IgD-negative memory B cell (primary cell): ENCODE data around the gene C14orf93. TPM values are rescaled to one million over a fixed set of nuclear protein-coding genes. Genes with fewer than 3 reads are reported as not detected.
A peak's percentile ranks its signal among the peaks of the same experiment; 100 is the strongest.

Experiments used
- H3K27ac Mint-ChIP-seq, 3 donors: one replicate each; pipeline ENCODE4 v1.8.0; 2020 to 2022; ENCODE audit warnings: mild to moderate bottlenecking in 3 of 3, mixed read lengths in 3 of 3, moderate library complexity in 1 of 3
- H3K27me3 Mint-ChIP-seq: one replicate; pipeline ENCODE4 v1.8.0; 2021; ENCODE audit warnings: mixed read lengths
- H3K36me3 Mint-ChIP-seq: one replicate; pipeline ENCODE4 v1.8.0; 2020; ENCODE audit warnings: mild to moderate bottlenecking, mixed read lengths
- H3K4me1 Mint-ChIP-seq, 3 donors: one replicate each; pipeline ENCODE4 v1.8.0; 2020 to 2022; ENCODE audit warnings: mixed read lengths in 3 of 3, mild to moderate bottlenecking in 1 of 3
- H3K4me3 Mint-ChIP-seq, 4 donors: one replicate each; pipeline ENCODE4 v1.8.0; 2020 to 2022; ENCODE audit warnings: mild to moderate bottlenecking in 4 of 4, mixed read lengths in 4 of 4, moderate library complexity in 3 of 4
- H3K9me3 Mint-ChIP-seq, 3 donors: one replicate each; pipeline ENCODE4 v1.8.0; 2020 to 2021; ENCODE audit warnings: mixed read lengths in 3 of 3, mild to moderate bottlenecking in 1 of 3
- polyA plus RNA-seq: library from polyadenylated mRNA; unstranded; fragments of 300-500 nt; fragmentation: Illumina TruSeq; gene quantifications from one replicate; pipeline ENCODE4 v1.2.3, GENCODE V29; 2021

Gene C14orf93
- polyA plus RNA-seq, 1 donor from 2014 or later: 8.0 TPM

- Mint-ChIP-seq H3K27me3 (no peaks in the 10 kb centered on the region), H3K4me1 (peaks cover 0 to 3% (median 1%) of the 10 kb centered on the region in 3 donors), H3K36me3 (peaks cover 3% of the 10 kb centered on the region), H3K9me3 (no peaks in the 10 kb centered on the region), H3K27ac (no peak overlapping the region), H3K4me3 (no peak overlapping the region)
Observed at GRCh38 chr14:22996768-22997654, 12.9 kb downstream of the C14orf93 start.

GRCh38 chr14:22995889-22996625 is 13.9 kb downstream of the C14orf93 start:
- no peaks in the 10 kb centered on the region for H3K27me3 Mint-ChIP-seq
- H3K4me1 Mint-ChIP-seq: peaks cover 0 to 3% (median 1%) of the 10 kb centered on the region in 3 donors
- no peak overlapping the region for H3K27ac Mint-ChIP-seq

GRCh38 chr14:22994762-22995275 is 15.1 kb downstream of the C14orf93 start:
- Mint-ChIP-seq H3K4me1 (peaks cover 0 to 3% (median 1%) of the 10 kb centered on the region in 3 donors), H3K27ac (peak overlapping the region in 1 of 3 donors; percentile 80), H3K27me3 (no peaks in the 10 kb centered on the region), H3K4me3 (no peak overlapping the region), H3K36me3 (peaks cover 3% of the 10 kb centered on the region), H3K9me3 (no peaks in the 10 kb centered on the region)

More at GRCh38 chr14:22995889-22996625, 13.9 kb downstream of the C14orf93 start:
- Mint-ChIP-seq H3K9me3 (no peaks in the 10 kb centered on the region), H3K4me3 (no peak overlapping the region), H3K36me3 (peaks cover 3% of the 10 kb centered on the region)

GRCh38 chr14:22993517-22993916 is 16.4 kb downstream of the C14orf93 start:
- H3K9me3 Mint-ChIP-seq: no peaks in the 10 kb centered on the region
- no peaks in the 10 kb centered on the region for H3K27me3 Mint-ChIP-seq
- no peak overlapping the region for H3K27ac Mint-ChIP-seq
- peaks cover 0 to 3% (median 1%) of the 10 kb centered on the region in 3 donors for H3K4me1 Mint-ChIP-seq
- H3K4me3 Mint-ChIP-seq: no peak overlapping the region
- H3K36me3 Mint-ChIP-seq: peaks cover 3% of the 10 kb centered on the region

GRCh38 chr14:22991852-22992251 is 18.1 kb downstream of the C14orf93 start:
- no peak overlapping the region for H3K4me3 Mint-ChIP-seq
- H3K27me3 Mint-ChIP-seq: no peaks in the 10 kb centered on the region
- H3K9me3 Mint-ChIP-seq: no peaks in the 10 kb centered on the region
- no peak overlapping the region for H3K27ac Mint-ChIP-seq
- H3K36me3 Mint-ChIP-seq: peaks cover 3% of the 10 kb centered on the region
- H3K4me1 Mint-ChIP-seq: peaks cover 0 to 3% (median 1%) of the 10 kb centered on the region in 3 donors

- H3K27me3 Mint-ChIP-seq: no peaks in the 10 kb centered on the region
- no peak overlapping the region for H3K4me3 Mint-ChIP-seq
- no peak overlapping the region for H3K27ac Mint-ChIP-seq
- H3K4me1 Mint-ChIP-seq: no peaks in the 10 kb centered on the region
- peaks cover 3% of the 10 kb centered on the region for H3K36me3 Mint-ChIP-seq
- no peaks in the 10 kb centered on the region for H3K9me3 Mint-ChIP-seq
Observed at GRCh38 chr14:22987291-22987690, 22.7 kb downstream of the C14orf93 start.

GRCh38 chr14:22986508-22987054 is 23.4 kb downstream of the C14orf93 start:
- H3K4me1 Mint-ChIP-seq: no peaks in the 10 kb centered on the region
- no peaks in the 10 kb centered on the region for H3K9me3 Mint-ChIP-seq
- peaks cover 3% of the 10 kb centered on the region for H3K36me3 Mint-ChIP-seq
- H3K27ac Mint-ChIP-seq: no peak overlapping the region
- H3K27me3 Mint-ChIP-seq: no peaks in the 10 kb centered on the region
- H3K4me3 Mint-ChIP-seq: peak overlapping the region in 1 of 4 donors; percentile 8

- H3K36me3 Mint-ChIP-seq: peaks cover 3% of the 10 kb centered on the region
- H3K9me3 Mint-ChIP-seq: no peaks in the 10 kb centered on the region
- no peaks in the 10 kb centered on the region for H3K27me3 Mint-ChIP-seq
- H3K4me3 Mint-ChIP-seq: peak overlapping the region in 2 of 4 donors; percentile 8 to 41
- H3K4me1 Mint-ChIP-seq: no peaks in the 10 kb centered on the region
- H3K27ac Mint-ChIP-seq: peak overlapping the region in 1 of 3 donors; percentile 39
Observed at GRCh38 chr14:22985894-22986507, 23.9 kb downstream of the C14orf93 start.

- Mint-ChIP-seq H3K36me3 (peaks cover 3% of the 10 kb centered on the region), H3K27ac (peak overlapping the region in 1 of 3 donors; percentile 3), H3K4me1 (no peaks in the 10 kb centered on the region), H3K4me3 (peak overlapping the region in 1 of 4 donors; percentile 31), H3K27me3 (peaks cover 4% of the 10 kb centered on the region), H3K9me3 (no peaks in the 10 kb centered on the region)
Observed at GRCh38 chr14:22984959-22985658, 24.8 kb downstream of the C14orf93 start.

GRCh38 chr14:22982477-22983245 is 27.3 kb downstream of the C14orf93 start, which contains the start of gene AJUBA:
Gene AJUBA, minus strand, starts transcription at chr14:22982551. Its CDS starts 285 bp downstream, at chr14:22982266.
- Mint-ChIP-seq H3K4me1 (no peaks in the 10 kb centered on the region), H3K9me3 (no peaks in the 10 kb centered on the region), H3K36me3 (peaks cover 3% of the 10 kb centered on the region), H3K4me3 (peak within 1 kb of the TSS in 3 of 4 donors; percentile 30 to 77 (median 76)), H3K27ac (peak within 1 kb of the TSS in 1 of 3 donors; percentile 42), H3K27me3 (peaks cover 9% of the 10 kb centered on the region)

GRCh38 chr14:22981876-22982476 is 28.0 kb downstream of the C14orf93 start:
- peak overlapping the region in 3 of 4 donors; percentile 30 to 77 (median 76) for H3K4me3 Mint-ChIP-seq
- H3K36me3 Mint-ChIP-seq: peaks cover 3% of the 10 kb centered on the region
- H3K27me3 Mint-ChIP-seq: peaks cover 10% of the 10 kb centered on the region
- H3K27ac Mint-ChIP-seq: peak overlapping the region in 1 of 3 donors; percentile 42
- peaks cover 0 to 2% (median 2%) of the 10 kb centered on the region in 3 donors for H3K4me1 Mint-ChIP-seq
- no peaks in the 10 kb centered on the region for H3K9me3 Mint-ChIP-seq

GRCh38 chr14:22981090-22981875 is 28.7 kb downstream of the C14orf93 start:
- peaks cover 3% of the 10 kb centered on the region for H3K36me3 Mint-ChIP-seq
- no peaks in the 10 kb centered on the region for H3K9me3 Mint-ChIP-seq
- H3K27ac Mint-ChIP-seq: no peak overlapping the region
- H3K27me3 Mint-ChIP-seq: peaks cover 13% of the 10 kb centered on the region
- peaks cover 2 to 6% (median 5%) of the 10 kb centered on the region in 3 donors for H3K4me1 Mint-ChIP-seq
- peak overlapping the region in 1 of 4 donors; percentile 51 for H3K4me3 Mint-ChIP-seq
